GM19238 (cell line): Measurements from ENCODE around the gene CBL.
A peak's percentile ranks its signal among the peaks of the same experiment; 100 is the strongest.

Experiments used
- DNase-seq: peaks from one replicate; pipeline ENCODE4 v3.0.0; 2011; ENCODE audit warnings: low spot score; ENCODE audit not compliant: insufficient read length

Gene CBL

DNA sequence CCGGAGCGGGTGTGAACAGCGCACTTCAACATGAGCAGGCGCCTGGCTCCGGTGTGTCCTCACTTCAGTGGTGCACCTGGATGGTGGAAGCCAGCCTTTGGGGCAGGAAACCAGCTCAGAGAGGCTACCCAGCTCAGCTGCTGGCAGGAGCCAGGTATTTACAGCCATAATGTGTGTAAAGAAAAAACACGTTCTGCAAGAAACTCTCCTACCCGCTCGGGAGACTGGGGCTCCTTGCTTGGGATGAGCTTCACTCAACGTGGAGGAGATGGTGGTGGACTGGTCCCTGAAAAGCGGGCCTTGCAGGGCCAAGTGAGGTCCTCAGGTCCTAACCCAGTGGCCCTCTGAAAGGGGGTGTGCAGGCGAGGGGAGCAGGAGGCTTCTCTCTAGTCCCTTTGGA lies 103.3 kb downstream of the CBL start:
- no peak for DNase-seq

DNA sequence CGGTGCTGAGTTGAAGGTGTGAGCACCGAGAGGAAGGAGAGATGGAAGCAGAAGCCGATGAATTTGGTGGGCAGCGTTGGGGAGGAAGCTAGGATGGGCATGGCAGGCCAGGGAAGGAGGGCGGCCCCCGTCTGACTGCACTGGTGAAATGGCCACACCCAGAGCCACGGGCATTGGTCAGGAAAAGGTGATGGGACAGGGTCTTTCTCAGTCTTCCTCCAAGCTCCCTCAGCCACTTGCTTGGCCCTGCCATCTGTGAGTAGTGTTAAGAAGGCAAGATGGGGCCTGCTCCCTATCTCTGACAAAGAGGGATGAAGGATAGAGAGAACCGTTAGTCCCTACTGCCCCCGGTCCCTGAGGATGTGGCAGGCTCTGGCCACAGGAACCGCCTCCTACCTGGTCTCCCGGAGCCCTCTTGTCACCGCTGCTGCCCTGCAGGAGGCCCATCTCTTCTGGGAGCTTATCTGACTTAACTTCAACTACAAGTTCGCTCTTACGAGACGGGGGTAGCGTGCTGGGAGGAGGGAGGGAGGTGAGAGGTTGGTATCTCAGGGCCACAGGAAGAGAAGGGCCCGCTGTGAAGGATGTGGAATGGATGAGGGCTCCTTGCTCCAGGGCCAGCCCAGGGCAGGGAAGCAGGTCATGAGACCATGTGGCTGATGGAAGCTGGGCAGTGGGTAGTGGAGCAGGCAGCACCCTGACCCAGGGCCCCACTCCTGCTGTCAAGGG lies 104.0 kb downstream of the CBL start:
- DNase-seq, result no peak

DNA sequence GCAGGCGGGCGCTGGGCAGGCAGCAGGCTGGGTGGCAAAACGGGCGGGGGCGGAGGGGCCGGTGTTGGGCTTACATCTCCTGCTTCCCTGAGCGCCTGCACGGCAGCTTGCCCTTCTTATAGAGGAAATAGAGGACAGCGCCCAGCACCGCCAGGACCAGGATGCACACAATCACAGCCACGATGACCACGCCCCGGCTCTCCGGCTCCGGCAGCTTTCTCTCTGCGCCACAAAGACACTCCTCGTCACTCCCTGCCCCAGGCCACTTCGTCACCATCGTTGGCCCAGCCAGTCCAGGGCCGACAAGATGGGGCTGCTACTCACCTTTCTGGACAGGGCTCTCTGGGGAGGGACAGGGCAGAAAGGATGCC lies 104.5 kb downstream of the CBL start:
- DNase-seq, result no peak

DNA sequence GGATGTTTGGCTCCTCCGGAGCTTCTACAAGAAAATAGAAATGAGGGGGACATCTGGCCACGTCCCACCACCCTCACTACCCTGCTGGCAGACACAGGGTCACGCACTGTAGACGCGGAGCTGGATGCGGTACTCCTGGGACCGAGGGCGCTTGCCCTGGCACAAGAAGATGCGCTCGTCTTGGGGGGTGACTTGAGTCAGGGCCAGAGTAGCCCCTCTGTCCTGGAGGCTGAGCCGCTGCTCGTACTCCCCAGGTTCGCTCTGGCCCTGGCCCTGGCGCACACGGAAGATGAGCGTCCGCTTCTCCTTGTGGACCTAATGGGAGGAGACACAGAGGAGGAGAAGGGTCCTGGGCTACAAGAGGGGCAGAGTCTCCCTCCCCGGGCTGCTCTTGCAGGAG lies 108.6 kb downstream of the CBL start:
- no peak for DNase-seq

DNA sequence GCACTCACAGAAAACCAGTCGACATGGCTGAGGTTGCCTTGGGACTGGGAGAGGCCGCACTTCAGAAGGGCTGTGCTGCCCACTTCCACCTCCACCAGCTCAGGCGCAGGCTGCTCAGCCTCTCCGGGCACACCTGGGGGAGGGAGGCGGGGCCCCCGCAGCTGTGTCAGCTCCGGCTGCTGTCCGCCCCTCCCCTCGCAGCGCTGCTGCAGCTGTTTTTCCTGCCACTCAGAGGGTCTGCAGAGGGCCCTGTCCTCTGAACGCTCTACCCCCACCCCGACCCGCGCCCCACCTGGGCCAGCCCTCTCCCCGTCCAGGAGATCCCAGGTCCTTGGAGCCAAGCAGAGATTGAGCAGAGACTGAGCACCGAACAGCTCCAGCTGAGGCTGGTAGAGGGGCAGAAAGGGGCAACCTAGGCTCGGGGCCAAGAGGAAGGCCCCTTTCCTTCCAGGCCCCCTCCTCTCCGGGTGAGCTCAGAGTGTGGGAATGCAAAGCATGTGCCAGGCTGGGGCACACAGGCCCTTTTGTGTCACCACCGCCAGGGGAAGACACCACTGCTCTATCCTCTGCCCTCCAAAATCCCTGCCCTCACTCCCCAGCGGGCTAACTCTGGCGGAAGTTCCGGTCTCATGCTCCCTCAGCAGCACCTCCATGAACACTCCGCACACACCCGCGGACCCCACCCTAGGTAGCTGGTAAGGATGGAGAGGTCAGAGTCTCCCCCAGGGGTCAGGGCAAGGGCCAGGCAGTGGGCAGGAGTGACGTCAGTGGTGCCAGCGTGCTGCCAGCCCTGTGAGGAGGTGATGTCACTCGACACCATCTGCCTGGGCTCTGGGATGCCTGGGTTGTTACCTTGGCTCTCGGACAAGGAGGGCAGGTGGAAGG lies 109.2 kb downstream of the CBL start:
- no peak for DNase-seq

DNA sequence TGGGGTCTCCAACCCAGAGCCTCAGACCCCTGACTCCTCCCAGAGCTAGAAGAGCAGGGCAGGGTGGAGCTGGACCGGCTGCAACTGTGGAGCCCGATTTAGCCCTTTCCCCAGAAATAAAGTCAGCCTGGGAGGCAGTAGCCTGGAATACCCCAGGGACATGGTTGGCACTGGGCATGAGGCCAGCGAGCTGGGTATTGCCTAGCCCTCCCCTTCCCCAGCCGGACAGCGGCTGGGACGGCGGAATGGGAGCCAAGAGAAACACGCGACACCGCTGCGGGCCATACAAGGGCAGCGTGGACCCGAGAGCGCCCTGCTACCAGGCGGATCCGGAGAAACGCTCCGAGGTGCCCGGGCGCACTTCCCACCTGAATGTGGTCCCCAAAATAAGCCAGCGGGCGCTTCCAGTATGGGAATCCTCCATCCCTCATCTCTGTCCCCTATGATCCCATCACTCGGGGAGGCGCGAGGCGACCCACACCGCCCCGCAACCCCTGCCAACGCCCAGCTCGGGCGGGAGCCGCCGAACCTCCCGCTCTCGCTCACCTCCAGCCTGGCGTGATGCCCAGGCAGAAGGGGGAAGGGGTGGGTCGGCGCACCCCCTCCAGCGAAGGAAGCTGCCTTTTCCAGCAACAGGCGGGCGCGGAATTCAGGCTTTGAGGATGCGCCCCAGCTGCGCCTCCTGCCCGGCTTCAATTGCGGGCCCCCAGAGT lies 110.0 kb downstream of the CBL start:
- no peak for DNase-seq

DNA sequence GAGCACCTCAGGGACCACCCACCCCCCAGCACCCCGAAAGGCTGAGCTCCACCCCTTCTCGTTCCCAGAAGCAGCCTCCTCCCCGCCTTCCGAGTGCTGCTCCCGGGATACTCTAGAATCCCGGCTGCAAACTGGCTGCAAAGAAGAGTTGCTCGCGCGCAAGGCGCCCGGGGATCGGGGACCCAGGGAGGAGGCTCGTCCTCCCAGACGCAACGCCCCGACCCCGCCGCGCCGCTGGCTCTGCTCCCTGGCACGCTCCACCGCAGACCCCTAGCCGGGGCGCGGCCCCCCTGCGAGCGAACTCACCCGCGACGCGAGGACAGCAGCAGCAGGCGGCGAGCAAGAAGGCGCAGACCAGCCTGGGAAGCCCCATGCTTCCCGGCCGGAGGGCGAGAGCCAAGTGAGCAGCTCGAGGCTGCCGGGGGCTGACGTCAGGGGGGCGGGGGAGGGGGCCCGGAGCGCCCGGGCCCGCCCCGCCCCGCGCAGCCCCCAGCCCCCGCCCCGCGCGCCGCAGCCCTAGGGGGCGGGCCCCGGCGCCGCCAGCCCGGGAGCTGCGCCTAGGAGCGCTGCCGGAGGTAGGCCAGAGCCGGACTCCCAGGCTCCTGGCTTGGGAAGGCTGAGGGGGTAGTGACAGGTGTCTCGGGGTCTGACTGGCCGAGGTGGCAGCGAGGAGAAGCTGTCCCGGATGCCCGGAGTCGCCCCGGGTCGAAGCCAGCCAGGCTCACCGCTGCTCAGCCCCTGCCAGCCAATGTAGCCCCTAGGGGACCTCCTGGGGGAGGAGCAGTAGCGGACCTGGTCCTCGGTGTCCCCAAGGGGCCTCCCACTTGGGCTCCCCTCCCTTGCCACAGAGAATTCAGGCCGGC lies 110.8 kb downstream of the CBL start, which contains the start of gene MCAM:
MCAM (minus strand) TSS at position 402 of the 863 bp plus-strand sequence; CDS start at position 373, 29 bp downstream.
- no peak for DNase-seq

DNA sequence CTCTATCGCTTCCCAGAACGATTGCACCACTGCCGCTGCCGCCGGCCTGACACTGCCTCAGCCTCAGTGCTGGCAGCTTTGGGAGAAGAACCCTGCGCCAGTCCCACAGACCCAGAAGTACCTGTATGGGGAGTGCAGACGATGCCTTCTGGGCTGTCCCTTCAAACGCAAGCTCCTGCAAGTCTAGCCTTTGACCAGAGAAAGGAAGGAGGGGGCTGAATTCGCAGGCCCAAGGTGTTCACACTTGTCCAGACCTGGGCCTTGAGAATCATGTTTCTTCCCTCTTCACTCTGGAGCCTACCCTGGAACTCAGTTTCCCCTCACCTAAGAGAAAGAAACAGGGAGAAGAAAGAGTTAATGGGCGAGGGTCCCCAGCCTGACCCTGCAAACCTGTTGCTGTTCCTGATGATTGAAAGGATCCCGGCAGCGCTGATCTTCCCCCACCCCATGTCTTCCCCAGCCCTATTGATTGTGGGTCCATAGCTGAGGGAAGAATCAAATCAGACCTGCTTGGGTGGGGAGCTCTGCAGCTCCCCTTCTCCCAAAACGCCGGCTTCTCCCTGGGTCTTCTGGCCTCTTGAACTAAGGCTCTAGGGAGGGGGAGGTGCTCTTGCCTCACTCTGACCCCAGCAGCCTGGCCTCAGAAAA lies 111.6 kb downstream of the CBL start:
- no peak for DNase-seq

DNA sequence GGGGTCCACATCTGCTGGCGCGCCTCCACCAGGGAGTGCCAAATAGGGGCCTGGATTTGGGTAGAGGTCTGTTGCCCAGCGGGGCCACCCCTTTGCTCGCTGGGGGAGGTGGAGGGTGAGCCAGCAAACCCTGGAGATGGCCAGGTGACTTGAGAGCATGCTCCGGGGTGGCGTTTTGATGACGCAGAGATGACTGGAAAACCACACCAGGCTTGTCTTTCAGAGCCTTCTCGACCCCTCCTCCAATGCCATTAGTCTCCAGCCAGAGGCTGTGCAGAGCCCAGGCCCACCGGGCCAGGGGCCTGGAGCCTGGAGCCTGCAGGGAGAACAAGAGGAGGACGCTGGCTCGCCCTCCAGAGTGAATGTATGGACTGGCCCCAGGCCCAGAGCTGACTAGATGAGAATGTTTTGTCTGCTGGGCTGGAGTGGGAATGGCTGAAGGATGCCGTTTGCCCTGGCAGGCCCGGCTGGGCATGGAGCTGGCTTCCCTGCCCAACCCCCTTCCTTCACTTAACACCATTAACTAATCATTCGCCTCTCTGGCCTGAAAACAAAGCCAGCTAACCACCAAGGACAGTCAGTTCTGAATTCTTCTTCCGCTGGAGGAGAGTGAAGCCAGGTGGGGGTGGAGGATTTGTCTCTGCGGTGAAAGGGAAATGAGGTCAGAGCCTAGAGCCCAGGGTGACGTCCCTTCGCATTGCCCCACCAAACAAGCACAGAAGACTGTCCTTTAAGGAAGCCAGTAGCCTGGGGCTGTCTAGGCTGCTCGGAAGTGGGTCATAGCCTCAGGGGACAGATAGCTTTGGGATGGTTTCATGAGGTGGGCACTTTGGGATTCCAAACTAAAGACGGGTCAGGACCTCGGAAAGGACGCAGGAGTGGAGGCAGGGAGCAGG lies 112.3 kb downstream of the CBL start:
- DNase-seq, result no peak

DNA sequence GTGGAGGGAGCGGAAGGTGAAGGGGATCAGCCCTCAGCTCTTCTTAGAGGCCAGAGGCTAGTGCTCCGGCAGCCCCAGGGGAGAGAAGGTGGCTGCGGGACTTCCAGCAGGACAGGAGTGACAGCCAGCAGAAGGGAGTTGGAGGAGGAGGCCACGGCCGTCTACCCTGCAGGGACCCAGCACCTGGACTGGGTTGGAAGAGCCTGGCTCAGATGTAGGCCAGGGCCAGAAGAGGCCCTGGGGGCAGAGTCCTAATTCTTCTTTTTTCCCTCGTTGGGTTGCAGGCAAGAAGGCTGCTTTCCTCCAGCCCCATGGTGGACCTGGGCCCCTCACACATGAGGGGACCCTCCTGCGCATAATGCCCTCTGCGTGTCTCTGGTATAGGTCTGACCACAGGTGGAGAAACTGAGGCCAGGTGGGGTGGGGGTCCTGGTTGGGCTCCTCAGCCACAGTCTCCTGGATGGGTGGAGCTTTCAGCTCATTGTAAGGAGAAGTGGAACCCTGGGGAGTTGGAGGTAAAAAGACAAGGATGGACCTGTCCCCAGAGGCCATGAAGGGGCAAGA lies 113.1 kb downstream of the CBL start:
- DNase-seq, result no peak

DNA sequence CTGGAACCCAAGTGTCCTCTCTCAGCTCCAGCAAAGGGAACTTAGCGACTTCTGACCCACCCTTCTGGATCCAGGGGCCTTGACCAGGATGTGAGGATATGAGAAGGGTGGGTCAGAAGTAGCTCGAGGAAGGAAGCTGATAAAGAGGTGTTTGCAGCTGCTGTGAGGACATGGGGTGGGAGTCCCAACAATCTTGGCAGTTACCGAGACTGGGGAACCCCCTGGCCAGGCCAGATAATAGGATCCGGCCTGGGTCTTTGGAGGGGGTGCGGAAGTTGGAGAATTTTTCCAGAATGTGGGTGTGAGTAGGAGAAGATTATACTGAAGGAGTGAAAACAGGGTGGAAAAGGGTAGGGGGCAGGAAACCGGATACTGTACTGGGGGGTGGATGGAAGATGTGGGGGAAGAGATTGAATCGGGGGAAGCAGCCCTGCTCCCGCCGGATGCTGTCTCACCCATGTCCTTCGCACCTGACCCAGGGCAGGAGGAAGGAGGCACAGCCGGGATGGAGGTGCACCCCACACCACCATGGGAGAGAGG lies 113.6 kb downstream of the CBL start:
- DNase-seq, result no peak

DNA sequence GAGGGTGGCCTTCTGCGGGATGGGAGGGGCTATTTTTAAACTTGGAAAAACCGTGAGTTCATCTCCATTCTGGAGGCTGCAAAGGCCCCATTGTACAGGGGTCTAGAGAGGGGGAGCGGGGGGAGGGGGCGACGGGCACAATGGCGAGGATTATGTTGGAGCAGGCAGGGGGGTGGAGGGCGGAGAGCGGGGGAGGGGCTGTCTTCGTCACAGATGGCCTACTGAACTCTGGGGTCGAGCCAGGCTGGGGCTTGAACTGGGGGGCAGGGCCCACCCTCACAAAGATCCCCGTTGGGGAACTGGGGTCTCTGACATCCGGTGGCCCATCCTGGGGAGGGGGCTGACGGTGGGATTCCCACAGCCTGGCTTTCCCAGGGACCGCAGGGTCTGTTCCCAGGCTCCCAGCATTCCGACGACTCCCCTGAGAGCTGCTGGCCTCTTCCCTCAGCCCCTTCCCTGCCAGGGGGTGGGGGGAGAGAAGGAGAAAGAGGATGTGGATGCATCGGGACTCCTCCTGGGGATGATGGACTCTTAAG lies 114.2 kb downstream of the CBL start:
- no peak for DNase-seq

DNA sequence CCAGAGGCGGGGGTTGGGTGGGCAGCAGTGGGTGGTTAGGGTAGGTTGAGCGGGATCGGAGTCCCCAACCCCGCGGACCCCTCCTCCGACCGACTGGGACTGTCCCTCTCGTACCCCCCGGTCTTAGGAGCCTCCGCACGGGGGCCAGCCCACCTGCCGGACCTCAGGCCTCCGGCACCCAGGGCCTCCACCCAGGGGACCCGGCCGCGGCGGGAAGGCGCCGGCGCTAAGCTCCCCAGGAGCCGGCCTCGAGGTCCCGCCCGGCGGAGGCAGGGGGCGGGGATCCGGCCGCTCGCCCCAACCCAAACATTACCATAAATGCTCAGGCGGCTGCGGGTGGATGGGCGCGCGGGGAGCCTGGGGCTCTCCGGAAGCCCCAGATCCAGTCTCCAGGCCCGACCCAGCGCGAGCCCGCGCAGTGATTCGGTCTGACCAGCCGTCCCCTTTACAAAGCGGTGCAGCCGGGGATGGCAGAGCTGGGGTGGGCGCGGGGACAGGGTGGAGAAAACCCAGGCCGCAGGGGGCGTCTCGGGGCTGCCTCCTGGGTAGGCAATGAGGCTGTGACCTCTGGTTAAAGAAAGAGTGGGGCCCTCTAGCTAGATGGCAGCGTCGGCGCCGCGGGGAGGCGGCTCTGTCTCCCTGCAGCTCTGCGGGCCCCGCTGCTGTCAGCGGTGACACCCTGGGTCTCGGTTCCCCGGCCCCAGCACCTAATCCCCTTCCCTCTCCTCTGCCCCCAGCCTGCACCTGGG lies 114.8 kb downstream of the CBL start:
- DNase-seq, result peak; percentile 81

DNA sequence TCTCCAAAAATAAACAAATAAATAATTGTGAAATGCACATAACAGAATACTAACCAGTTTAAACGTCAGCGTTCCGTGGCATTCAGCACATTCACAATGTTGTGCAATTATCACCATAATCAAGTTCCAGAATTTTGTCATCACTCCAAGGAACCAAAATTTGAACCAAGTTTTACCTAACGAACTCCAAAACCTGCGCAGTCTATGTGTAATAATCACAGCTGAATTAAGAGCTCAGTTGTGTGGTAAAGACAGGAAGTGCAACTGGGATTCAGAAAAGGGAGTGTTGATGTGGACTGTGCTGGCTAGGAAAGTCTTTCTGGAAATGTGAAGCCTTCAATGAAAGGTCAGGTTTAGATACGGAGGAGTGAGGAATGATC lies 116.2 kb downstream of the CBL start:
- DNase-seq, result no peak

DNA sequence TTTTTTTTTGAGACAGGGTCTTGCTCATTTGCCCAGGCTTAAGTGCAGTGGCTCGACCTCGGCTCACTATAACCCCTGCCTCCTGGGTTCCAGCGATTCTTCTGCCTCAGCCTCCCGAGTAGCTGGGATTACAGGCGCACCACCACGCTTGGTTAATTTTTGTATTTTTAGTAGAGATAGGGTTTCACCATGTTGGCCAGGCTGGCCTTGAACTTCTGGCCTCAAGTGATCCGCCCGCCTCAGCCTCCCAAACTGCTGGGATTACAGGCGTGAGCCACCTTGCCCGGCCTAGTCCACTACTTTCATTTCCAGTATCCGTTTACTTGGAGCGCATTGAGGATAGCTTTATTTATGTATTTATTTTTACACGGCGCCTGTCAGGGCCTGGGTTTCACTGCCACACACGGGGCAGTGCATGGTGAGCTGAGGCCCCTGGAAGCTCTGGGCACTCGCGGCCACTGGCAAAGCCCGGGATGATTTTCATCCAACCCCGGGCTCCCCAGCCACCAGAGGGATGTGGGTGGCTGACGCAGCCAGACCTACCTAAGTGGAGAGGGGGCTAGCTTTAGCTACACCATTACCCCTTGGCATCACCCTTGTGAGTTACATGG lies 116.9 kb downstream of the CBL start:
- no peak for DNase-seq

DNA sequence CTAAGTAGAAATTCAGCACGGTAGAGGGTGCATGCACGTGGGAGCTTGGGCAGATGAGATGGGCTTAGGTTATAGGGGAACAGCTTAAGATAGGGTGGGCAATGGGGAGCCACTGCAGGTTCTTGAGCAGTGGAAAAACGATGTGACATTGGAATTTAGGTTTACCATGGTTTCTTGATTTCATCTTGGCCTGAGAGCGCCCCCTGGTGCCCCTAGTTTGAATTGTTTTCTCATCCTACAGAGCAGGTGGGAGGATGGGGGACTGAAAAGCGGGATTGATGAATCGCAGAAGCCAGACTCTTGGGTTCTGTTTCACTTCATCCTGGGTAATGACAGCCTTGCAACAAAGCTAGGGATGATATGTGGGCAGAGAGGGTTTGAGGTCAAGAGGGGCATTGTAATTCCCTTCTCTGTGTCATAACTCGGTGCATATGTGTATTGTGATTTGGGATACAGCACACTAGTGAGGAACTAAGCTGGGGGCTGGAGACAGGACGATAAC lies 117.4 kb downstream of the CBL start:
- no peak for DNase-seq

DNA sequence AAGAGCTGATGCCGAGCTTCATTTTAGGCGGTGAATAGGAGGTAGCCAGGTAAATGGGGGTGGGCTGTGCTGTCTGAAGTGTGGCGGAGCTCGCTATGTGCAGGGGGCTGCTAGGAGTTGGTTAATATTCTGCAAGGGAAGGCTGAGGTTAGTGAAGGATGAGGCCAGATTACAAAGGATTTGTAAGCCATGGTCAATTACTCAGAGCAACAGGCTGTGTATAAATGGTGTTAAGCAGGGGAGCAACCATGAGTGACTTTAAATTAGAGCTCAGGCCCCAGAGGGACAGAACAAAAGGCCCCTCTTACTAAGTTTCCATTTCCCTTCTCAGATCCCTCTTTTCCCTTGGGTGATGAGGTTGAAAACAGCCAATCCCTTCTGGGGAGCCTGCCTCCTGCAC lies 118.0 kb downstream of the CBL start:
- DNase-seq, result no peak
